ENCODE data around the gene SEH1L. TPM values are rescaled to one million over a fixed set of nuclear protein-coding genes. Genes with fewer than 3 reads are reported as not detected.

The SEH1L gene
- total and polyA plus RNA-seq, 10 of the 15 experiments (the other 5 are each of a cell fraction or from before 2014, with no cell fraction given) = 27.5 to 109 (median 52.8) TPM

DNA sequence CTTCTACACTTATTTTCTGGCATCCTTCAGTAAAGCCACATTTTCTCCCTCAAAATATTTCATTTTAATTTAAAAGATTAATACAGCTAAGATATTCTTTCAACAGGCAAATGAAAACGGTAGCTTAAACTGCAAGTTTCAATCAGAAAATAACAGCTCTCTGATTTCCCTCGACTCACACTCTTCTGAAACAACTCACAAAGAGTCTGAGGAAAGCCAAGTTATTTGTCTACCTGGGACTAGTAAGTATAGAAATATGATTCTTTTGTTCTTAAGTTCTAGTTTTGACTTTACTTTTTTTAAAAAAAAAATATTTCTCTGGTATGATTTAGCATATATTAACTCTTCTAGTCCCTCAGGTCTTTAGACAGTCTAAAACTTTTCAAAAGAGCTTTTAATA lies 70.6 kb downstream of the SEH1L start (continued):
- TF ChIP-seq, protein P1, sequence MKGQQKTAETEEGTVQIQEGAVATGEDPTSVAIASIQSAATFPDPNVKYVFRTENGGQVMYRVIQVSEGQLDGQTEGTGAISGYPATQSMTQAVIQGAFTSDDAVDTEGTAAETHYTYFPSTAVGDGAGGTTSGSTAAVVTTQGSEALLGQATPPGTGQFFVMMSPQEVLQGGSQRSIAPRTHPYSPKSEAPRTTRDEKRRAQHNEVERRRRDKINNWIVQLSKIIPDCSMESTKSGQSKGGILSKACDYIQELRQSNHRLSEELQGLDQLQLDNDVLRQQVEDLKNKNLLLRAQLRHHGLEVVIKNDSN (IDR thresholded peaks at IDR 0.05; ENCODE audit: borderline replicate concordance, extremely low read length, insufficient read depth, low read depth, low read length) = no peak
- no peak for TF ChIP-seq CBFB (IDR thresholded peaks at IDR 0.05; ENCODE audit: low read depth)

- ChIA-PET SMC1A (ENCODE audit: uncharacterized antibody, unreplicated experiment) (no interaction called here), RAD21 (ENCODE audit: unreplicated experiment) (interaction anchor here (1.1 kb wide), 1 partner anchor 74 kb away, joined by 3 read pairs; no protein-coding TSS in a partner anchor), POLR2A (no interaction called here), CTCF (interaction anchor here (1.6 to 2.2 kb wide), 2 partner anchors 14 to 140 kb away, joined by 6 read pairs; no protein-coding TSS in a partner anchor)
- Histone ChIP-seq H3K9me3 (replicated peaks; ENCODE audit: control insufficient read depth, insufficient read depth, low read length) (no peaks in the 10 kb centered on the region; the same call in 2 of the 3 replicates), H3K27ac (ENCODE audit: control insufficient read depth, insufficient read depth) (no peak overlapping the region), H3K4me2 (ENCODE audit: control insufficient read depth, insufficient read depth) (no peak overlapping the region), H3K36me3 (ENCODE audit: control insufficient read depth in 2 of 2, insufficient read depth in 2 of 2, low read length in 1 of 2) (peaks cover 6 to 39% of the 10 kb centered on the region in 2 experiments), H3K9ac (ENCODE audit: control insufficient read depth, insufficient read depth, low read length) (no peak overlapping the region), H3K79me2 (ENCODE audit: control insufficient read depth, insufficient read depth, low read length) (peaks cover 6% of the 10 kb centered on the region), H4K20me1 (ENCODE audit: control insufficient read depth, insufficient read depth) (no peaks in the 10 kb centered on the region), H3K4me3 (no peak overlapping the region), H2AFZ (ENCODE audit: control insufficient read depth, low read depth, low read length) (no peak overlapping the region), H3K4me1 (ENCODE audit: control insufficient read depth, insufficient read depth, low read length) (peaks cover 4% of the 10 kb centered on the region), H3K27me3 (replicated peaks in 1 of 2; ENCODE audit: control insufficient read depth in 2 of 2, insufficient read depth in 2 of 2, low read length in 1 of 2) (no peaks in the 10 kb centered on the region)
- peak; percentile 17 for DNase-seq (ENCODE audit: low read depth, low spot score)
- WGBS (ENCODE audit: insufficient coverage, insufficient replicate concordance, low lambda C conversion rate, missing lambda C conversion rate) = 3% methylated on average over 3 of the region's 3 CpGs
- FAIRE-seq = peak; percentile 71
- peak; percentile 76 for ATAC-seq
- in situ Hi-C loops (cut with MboI) (no loop called here), intact Hi-C loops (cut with micrococcal nuclease; ENCODE audit: unreplicated experiment) (no loop called here)
- BruUV-seq (replicated peaks) = no TSS peak
- TF ChIP-seq CHD1 (IDR thresholded peaks at IDR 0.05; ENCODE audit: low read depth, low read length) = no peak
- no peak for TF ChIP-seq E2F8 (IDR thresholded peaks at IDR 0.05; ENCODE audit: low read depth, partially characterized antibody)
- TF ChIP-seq HDGF (IDR thresholded peaks at IDR 0.05) = no peak
- 0 out of 2 replicates have a peak, but pooled peaks have one; percentile 60 for TF ChIP-seq ATF2 (IDR thresholded peaks at IDR 0.05; ENCODE audit: low read length)
- TF ChIP-seq RFX5 (IDR thresholded peaks at IDR 0.05; ENCODE audit: low read depth, low read length) = no peak
- TF ChIP-seq ZBTB4 (CRISPR knock-in tag; IDR thresholded peaks at IDR 0.05) = no peak
- TF ChIP-seq SRF (IDR thresholded peaks at IDR 0.05; ENCODE audit: low read depth in 2 of 2, low read length in 2 of 2) = no peak
- no peak for TF ChIP-seq ASH2L (IDR thresholded peaks at IDR 0.05; ENCODE audit: borderline replicate concordance, low read depth)
- no peak for TF ChIP-seq ZNF24 (IDR thresholded peaks at IDR 0.05)
- TF ChIP-seq IRF3 (IDR thresholded peaks at IDR 0.05) = no peak
- TF ChIP-seq MTA2 (IDR thresholded peaks at IDR 0.05; ENCODE audit: low read depth) = 0 out of 2 replicates have a peak, but pooled peaks have one; percentile 23
Observed at GRCh38 chr18:13019301-13019700, 71.5 kb downstream of the SEH1L start.
